Activated CD8-positive, alpha-beta T cell treated with anti-CD3 and anti-CD28 coated beads for 36 hours (primary cell): Measurements from ENCODE around the gene PDS5A. TPM values are rescaled to one million over a fixed set of nuclear protein-coding genes. Genes with fewer than 3 reads are reported as not detected.

ENCODE experiments used
- ATAC-seq: fragments of 200-7000 bp; cut with Tn5 transposase; one replicate; pipeline ENCODE4 v1.10.0; 2021; ENCODE audit warnings: mild to moderate bottlenecking, moderate library complexity
- CTCF ChIA-PET: fragments of 350-600 bp; sonication (Branson Sonifier 250); formaldehyde crosslinking; loops from one replicate; lab custom pipeline; 2021; ENCODE audit warnings: antibody characterized with exemption; lab: Charles Lee
- POLR2A ChIA-PET: fragments of 350-600 bp; sonication (Branson Sonifier 250); formaldehyde crosslinking; loops from one replicate; lab custom pipeline; 2021; ENCODE audit warnings: antibody characterized with exemption; lab: Charles Lee
- DNase-seq: peaks from one replicate; pipeline ENCODE4 v3.0.0-alpha.2; 2020
- H3K27ac Mint-ChIP-seq: one replicate; pipeline ENCODE4 v1.8.0; 2021; ENCODE audit warnings: mild to moderate bottlenecking, mixed read lengths
- H3K27me3 Mint-ChIP-seq: one replicate; pipeline ENCODE4 v1.8.0; 2021; ENCODE audit warnings: mixed read lengths
- H3K36me3 Mint-ChIP-seq: one replicate; pipeline ENCODE4 v1.8.0; 2021; ENCODE audit warnings: low read depth, mixed read lengths
- H3K4me1 Mint-ChIP-seq: one replicate; pipeline ENCODE4 v1.8.0; 2021; ENCODE audit warnings: low read depth, mixed read lengths
- H3K4me3 Mint-ChIP-seq: one replicate; pipeline ENCODE4 v1.8.0; 2021; ENCODE audit warnings: mild to moderate bottlenecking, moderate library complexity, mixed read lengths
- H3K9me3 Mint-ChIP-seq: one replicate; pipeline ENCODE4 v1.8.0; 2021; ENCODE audit warnings: mixed read lengths
- CTCF ChIP-seq: fragments of 200-600 bp; IDR thresholded peaks from one replicate; pipeline ENCODE4 v1.8.0; 2022; ENCODE audit warnings: antibody characterized with exemption, mild to moderate bottlenecking
- intact Hi-C: fragments of 100-400 bp; cut with micrococcal nuclease; formaldehyde crosslinking; loops from one replicate; pipeline ENCODE4 v1.10.0; 2022
- total RNA-seq, 2 experiments: library from RNA; stranded (reverse); gene quantifications; one replicate each; pipeline ENCODE4 v1.2.3, GENCODE V29; 2021

The PDS5A gene
- total RNA-seq, 2 experiments from 2014 or later: 105 to 106 TPM

DNA sequence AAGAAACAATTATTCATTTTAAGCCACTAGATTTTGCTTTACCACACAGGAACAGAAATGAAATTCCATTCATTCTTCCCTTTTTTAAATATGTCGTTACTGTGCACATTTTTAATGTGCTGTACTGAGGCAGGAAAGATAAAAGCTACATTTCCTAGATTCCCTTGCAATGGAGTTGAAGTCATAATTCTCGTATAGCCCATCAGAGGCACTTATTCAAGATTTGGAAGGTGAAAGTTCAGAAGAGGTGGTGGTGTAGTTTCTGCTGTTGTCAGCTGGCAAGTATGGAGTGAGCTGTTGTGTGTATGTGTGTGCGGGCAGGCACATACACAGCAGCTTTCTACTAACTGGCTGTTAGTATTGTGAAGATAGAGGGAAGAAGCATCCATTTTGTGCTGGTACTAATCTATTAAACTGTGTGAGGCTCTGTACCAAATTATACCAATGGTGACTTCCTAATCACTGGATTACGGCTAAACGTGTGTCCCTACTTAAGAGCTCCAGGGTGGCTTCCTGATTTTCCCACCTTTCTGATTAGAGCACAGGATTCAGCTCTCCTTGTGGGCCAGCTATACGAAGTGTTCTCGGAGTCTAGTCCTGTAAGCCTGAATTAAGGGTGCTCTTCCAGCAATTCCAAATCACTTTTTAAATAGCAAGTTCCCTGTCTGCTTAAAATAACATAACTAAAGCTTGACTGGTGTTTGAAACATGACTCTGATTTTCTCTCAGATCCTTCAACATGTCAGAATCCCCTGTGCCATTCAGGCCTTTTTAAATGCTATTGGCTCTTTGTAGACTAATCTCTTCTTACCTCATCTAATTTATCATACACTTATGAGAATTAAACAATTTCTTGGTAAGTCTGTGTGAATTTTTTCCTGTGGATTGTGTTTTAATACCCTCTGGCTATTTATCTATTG lies 43.8 kb downstream of the PDS5A start:
- DNase-seq: no peak
- Mint-ChIP-seq H3K9me3 (peaks cover 2% of the 10 kb centered on the region), H3K4me3 (no peak overlapping the region), H3K4me1 (peaks cover 69% of the 10 kb centered on the region), H3K36me3 (peaks cover 28% of the 10 kb centered on the region), H3K27me3 (no peaks in the 10 kb centered on the region), H3K27ac (peak overlapping the region; percentile 76)
- CTCF ChIA-PET: interaction anchor here (1.3 to 1.5 kb wide), 2 partner anchors 42 to 45 kb away, joined by 3 to 4 read pairs; no protein-coding TSS in a partner anchor
- ATAC-seq: no peak
- intact Hi-C loops: no loop called here
- no peak for TF ChIP-seq CTCF
- POLR2A ChIA-PET: no interaction called here

DNA sequence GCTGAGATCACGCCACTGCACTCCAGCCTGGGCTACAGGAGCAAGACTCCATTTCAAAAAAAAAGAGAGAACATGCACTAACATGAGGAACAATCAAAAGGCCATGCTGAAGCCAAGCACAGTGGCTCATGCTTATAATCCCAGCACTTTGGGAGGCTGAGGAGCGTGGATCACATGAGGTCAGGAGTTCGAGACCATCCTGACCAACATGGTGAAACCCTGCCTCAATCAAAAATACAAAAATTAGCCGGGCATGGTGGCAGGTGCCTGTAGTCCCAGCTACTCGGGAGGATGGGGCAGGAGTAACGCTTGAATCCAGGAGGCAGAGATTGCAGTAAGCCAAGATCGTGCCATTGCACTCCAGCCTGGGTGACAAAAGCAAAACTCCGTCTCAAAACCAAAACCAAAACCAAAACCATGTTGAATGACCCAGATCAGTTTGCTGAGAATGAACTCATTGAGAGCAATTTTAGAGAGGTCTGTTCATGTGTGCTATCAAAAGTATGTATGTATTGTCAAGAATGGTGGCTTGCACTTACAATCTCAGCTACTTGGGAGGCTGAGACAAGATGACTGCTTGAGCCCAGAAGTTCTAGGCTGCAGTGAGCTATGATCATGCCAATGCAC lies 44.8 kb downstream of the PDS5A start:
- H3K4me3 Mint-ChIP-seq: peak overlapping the region; percentile 12
- DNase-seq (no peak), ATAC-seq (peak; percentile 66)
- H3K9me3 Mint-ChIP-seq: peaks cover 2% of the 10 kb centered on the region
- POLR2A ChIA-PET: interaction anchor here (1.5 kb wide), 1 partner anchor 9 kb away, joined by 4 read pairs; no protein-coding TSS in a partner anchor
- peak overlapping the region; percentile 76 for H3K27ac Mint-ChIP-seq
- TF ChIP-seq CTCF: no peak
- intact Hi-C loops: no loop called here
- H3K4me1 Mint-ChIP-seq: peaks cover 66% of the 10 kb centered on the region
- H3K36me3 Mint-ChIP-seq: peaks cover 30% of the 10 kb centered on the region
- no peaks in the 10 kb centered on the region for H3K27me3 Mint-ChIP-seq
- CTCF ChIA-PET: interaction anchor here (0.6 to 1.5 kb wide), 3 partner anchors 43 to 384 kb away, joined by 3 to 4 read pairs (median 3); no protein-coding TSS in a partner anchor

DNA sequence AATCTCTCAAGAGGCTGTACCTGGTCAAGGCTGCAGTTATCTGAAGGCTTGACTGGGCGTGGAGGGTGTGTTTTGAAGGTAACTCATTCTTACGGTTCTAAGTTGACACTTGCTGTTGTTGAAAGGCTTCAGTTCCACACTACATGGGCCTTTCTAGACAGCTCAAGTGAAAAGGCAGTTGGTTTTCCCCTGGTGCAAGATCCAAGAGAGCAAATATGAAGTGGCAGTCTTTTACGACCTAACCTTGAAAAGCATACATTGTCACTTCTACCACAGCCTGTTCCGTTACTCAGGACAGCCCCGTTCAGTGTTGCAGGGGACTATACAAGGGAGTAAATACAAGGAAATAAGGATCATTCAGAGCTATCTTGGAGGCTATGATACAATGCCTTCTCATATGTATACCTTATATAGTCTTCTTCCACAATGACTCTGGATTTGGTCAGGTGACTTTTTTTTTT lies 46.2 kb downstream of the PDS5A start:
- CTCF ChIA-PET: no interaction called here
- Mint-ChIP-seq H3K27me3 (no peaks in the 10 kb centered on the region), H3K4me3 (no peak overlapping the region), H3K27ac (peak overlapping the region; percentile 76), H3K9me3 (peaks cover 2% of the 10 kb centered on the region), H3K36me3 (peaks cover 25% of the 10 kb centered on the region), H3K4me1 (peaks cover 55% of the 10 kb centered on the region)
- POLR2A ChIA-PET: no interaction called here
- intact Hi-C loops: no loop called here
- DNase-seq (peak; percentile 23), ATAC-seq (peak; percentile 72)
- no peak for TF ChIP-seq CTCF

DNA sequence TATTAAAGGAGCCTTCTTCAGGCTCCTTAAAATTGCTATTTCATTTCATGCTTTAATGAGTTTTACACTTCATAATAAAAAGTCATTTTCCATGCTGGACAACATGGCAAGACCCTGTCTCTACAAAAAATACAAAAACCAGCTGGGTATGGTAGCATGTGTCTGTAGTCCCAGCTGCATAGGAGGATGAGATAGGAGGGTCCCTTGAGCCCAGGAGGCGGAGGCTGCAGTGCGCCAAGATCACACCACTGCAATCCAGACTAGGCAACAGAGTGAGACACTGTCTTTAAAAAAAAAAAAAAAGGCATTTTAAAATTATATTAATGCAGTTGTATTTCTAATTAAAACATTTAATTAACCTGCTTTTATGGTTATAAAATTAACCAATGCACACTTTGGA lies 49.2 kb downstream of the PDS5A start:
- ATAC-seq (no peak), DNase-seq (no peak)
- H3K36me3 Mint-ChIP-seq: peaks cover 28% of the 10 kb centered on the region
- H3K27me3 Mint-ChIP-seq: no peaks in the 10 kb centered on the region
- peak overlapping the region; percentile 15 for H3K27ac Mint-ChIP-seq
- ChIA-PET CTCF (no interaction called here), POLR2A (no interaction called here)
- no peak overlapping the region for H3K4me3 Mint-ChIP-seq
- H3K4me1 Mint-ChIP-seq: peaks cover 31% of the 10 kb centered on the region
- intact Hi-C loops: no loop called here
- no peaks in the 10 kb centered on the region for H3K9me3 Mint-ChIP-seq
- no peak for TF ChIP-seq CTCF
